NCI-H460 (cell line): ENCODE measurements around the gene KMT2C. TPM values are rescaled to one million over a fixed set of nuclear protein-coding genes. Genes with fewer than 3 reads are reported as not detected.
"Not testable (repeated sequence)": the region's sequence is repeated elsewhere in the genome, so short reads cannot be mapped to it uniquely, and the experiment has no call there.

Source experiments
- DNase-seq: peaks from one replicate; pipeline ENCODE4 v3.0.0-alpha.2; 2016; ENCODE audit warnings: low read depth; ENCODE audit errors: extremely low read depth
- total RNA-seq: library from RNA; depleted of rRNA; stranded (reverse); fragments of >200 nt; shearing (Covaris generic); gene quantifications from 2 replicates; pipeline ENCODE4 v1.2.3, GENCODE V29; 2014

KMT2C gene
- total RNA-seq, 1 experiment from 2014 or later = 18.6 TPM

DNA sequence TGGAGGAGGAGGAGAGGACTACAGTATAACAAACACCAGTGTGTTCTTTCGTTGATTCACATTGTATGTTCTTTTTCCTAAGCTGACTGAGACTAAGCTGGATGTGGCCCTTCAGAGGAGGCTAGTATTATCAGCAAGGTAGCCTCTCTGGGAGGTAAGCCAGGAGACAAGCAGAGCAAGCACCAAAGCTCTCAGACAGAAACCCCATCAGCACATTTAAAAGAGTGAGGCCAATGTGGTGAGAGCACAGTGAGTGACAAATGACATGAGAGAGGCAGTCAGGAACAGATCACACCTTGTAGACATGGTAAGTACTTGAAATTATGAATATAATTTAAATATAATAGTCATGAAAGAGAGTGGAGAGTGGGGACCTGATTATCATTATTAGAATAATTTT, 107.6 kb downstream of the KMT2C start:
- DNase-seq = no peak

DNA sequence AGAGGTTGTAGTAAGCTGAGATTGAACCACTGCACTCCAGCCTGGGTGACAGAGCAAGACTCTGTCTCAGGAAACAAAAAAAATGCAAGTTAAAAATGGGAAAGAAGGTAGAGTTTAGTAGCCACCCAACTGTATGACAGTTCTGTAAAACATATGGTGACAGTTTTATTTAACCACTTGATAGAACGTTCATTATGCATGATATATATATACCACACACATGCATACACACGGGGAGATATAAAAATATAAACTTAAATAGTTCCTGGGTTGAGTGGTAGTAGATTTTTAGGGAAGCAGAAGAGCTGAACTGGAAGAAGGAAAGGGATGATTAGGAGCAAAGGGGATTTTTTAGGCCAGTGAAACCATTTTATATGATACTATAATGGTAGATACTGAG, 120.0 kb downstream of the KMT2C start:
- DNase-seq = no peak

DNA sequence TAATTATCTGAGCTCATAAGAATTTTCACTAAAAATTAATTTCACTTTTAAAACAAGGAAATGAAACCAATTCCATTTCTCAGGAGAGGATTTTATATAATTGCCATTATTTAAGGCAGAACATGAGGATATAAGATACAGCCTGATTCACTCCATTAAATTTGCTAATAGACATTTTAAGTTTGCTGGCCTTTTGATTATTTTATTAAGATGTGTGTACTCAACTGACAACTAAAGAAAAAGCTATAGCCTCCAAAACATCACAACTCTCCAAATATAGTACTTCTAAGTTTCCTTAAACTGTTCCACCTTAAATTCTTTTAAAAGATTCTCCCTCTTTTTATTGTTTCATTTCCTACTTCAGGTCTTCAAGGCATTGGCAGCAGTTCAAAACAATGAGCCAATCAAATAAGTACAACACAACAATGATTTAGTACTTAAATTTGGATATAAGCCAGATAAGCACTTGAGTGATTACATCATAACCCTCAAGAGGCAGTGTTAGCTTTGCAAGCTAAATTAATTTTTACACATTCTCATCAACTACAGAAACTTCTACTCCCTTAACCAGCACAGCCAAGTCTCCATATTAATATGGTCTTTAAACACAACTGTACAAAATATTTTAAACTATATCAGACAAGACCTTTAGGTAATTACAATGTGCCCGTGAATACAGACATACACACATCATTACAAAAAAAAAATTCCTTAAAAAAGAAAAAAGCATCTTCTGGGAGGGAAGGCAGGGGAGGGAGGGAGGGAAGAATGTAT, 121.8 kb downstream of the KMT2C start:
- DNase-seq = peak; percentile 32

DNA sequence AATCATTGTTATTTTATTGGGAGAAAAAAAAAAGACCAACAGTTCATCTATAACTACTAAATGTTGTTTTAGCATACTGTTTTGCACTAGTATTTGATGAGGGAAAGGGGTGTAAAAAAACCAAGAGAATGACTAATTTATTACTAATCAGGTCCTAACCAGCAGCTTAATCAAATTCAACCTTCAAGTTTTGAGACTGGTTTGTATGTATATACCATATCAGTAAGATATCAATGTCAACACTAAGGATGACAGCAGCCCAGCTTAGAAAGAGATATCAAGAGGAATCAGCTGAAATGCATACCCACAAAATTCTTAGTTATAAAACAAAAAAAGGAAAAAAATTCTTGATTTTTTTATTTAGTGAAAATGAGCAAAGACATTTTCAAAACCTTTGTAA, 122.6 kb downstream of the KMT2C start:
- DNase-seq = no peak

DNA sequence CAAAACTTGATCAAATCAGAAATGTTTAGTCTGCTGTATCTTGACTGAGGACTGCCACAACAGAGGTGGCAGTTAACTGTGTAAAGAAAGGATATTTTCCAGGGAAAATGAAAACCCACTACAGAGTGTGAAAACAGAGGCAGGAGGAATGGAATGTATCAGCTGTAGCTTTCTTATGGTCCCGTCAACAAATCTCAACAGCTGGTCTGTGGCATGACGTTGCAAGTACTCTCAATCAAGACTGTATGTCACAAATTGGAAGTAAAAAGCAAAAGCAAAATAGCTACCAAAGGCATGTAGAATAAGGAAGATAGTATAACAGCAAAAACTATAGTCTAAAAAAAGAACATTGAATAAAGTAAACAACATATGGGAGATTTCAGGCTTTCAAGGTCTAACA, 123.5 kb downstream of the KMT2C start:
- no peak for DNase-seq

DNA sequence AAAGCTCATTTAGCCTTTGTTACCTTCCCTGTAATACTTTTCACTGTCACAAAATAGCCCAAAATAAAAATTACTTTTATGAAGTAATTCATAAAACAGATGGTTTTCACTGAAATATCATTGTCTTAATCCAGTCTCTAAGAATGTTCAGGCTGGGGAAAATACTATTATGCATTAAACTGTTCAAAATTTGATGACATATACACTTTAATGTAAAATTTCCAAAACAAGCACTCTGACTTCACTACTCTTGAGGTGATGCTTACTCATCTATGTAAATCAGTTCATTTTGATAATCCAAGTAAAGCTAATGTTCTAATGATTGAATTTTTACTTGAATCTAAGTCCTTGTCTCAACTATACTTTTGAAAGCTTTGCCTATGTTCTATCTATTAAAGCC, 127.9 kb downstream of the KMT2C start:
- no peak for DNase-seq

DNA sequence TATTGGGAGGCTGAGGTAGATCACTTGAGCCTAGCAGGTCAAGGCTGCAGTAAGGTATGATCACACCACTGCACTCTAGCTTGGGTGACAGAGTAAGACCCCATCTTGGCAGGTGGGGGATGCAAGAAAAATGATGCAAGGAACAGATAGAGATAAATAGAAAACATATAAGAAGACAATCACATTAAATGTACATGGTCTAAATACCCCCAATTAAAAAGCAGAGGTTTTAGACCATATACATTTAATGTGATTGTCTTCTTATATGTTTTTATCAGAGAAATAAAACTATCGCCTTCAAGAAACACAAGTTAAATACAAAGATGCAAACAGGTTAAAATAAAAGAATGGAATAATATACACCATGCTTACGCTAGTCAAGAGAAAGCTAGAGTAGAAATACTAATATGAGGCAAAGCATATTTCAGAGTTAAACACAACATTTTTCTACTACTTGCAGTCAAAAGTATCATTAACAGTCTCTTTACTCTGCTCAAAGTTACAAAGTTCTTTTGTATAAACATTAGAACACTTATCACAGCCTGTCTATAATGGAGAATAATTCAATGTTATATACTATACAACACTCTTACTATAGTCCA, 136.2 kb downstream of the KMT2C start:
- DNase-seq = not testable (repeated sequence)

DNA sequence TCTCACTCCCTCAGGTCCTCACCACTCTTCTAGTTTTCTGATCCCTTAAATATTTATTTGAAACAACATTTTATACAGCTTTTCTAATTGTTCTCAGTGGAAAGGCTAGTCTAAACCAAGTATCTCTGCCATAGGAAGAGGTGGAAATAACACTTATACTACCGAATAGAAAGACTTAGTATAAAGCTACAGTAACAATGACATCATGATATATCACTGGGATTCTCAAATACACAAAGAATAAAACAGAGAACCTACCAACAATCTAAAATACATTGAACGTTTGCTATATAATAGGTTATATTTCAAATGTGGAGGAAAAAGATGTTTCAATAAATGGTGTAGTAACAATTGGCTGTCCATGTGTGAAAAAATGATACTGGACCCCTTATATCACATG, 142.9 kb downstream of the KMT2C start:
- no peak for DNase-seq

DNA sequence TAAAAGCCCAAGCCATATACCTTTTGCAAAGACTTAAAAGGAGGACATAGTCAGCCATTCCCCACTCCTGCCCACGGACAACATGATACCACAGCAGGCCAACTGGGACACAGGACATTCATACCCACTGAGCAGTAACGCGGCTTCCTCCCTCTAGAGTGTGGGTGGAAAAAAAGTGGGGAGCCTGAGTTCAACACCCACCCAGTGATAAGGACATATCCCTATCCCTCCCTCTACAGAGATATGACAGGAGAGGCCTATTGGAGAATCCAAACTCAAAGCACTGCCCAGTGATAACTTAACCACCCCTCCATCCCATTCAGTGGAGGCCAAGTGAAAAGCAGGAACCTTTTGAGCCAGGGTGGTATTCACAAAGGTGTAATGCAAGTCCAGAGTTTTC, 148.8 kb downstream of the KMT2C start:
- DNase-seq = not testable (repeated sequence)

DNA sequence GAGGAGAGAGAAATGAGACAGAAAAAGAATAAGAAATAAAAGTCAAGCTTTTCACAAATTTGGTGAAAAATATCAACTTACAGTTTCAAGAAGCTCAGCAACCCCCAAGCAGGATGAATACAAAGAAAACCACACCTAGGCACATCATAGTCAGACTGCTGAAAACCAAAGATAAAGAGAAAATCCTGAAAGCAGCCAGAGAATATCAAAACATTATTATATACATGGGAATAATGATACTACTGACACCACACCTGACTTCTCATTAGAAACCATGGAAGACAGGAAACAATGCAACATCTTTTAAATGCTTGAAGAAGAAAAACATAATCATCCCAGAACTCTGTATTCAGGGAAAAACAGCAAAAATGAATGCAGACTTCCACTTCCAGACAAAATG, 149.6 kb downstream of the KMT2C start:
- not testable (repeated sequence) for DNase-seq

DNA sequence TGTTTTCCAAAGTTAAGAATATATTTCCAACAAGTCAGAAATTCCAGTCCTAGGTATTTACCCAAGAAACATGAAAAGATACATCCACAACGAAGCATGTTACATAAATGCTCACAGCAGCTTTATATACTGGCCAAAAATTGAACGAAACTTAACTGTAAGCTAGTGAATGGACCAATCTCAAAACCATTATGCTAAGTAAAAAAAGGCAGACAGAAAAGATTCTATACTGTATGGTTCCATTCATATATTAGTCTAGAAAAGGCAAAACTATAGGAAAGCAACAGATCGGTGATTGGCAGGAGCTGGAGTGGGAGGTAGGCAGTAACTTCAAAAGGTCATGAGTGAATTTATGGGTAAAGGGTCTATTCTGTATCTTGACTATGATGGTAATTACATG, 150.8 kb downstream of the KMT2C start:
- not testable (repeated sequence) for DNase-seq

DNA sequence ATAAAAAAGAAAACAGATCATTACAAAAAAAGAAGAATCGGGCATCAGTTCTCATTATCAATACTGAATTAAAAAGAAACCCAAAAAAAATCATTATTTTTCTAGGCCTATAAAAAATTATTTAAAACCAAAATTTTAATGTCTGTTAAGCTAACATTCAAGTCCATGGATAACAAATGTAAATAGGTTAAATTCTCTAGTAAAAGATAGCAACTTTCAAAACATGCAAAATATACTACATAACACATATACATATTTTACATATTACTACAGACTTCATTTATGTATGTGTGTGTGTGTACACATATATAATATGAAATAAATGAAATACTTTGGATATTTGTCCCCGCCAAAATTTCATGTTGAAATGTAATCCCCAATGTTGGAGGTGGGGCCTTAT, 158.1 kb downstream of the KMT2C start:
- not testable (repeated sequence) for DNase-seq

DNA sequence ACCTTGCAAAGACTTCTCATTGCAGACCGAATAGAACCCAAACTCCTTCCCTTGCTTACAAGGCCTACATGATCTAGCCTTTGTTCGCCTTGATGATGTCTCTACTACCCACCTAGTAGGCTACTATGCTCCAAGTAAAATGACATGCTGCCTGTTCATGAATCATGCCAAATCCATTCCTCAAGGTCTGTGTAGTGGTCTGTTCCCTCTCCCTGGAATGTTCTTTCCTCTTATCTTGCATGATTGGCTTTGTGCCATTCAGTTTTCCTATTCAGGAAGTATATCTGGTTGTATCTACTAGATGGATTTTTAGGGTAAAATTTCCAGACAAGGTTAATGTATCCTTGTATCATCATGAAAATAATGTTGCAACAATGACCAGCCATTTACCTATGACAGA, 165.4 kb downstream of the KMT2C start:
- not testable (repeated sequence) for DNase-seq

DNA sequence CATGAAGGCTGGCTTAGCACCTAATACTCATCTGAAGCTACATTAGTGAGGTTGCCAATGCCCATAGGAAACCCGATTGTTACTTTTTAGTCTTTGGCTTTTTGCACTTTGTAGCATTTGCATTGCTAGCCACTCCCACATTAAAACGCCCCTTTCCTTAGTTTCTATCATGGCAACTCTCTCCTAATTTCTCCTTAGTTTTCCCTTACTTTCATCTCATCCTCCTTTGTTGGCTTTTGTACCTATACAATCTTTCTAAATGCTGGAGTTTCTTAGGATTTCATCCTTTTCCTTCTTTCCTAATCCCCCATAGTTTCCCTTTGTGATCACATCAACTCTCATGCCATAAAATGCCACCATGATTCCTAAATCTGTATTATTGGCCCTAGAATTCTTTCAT, 168.9 kb downstream of the KMT2C start:
- DNase-seq = not testable (repeated sequence)

DNA sequence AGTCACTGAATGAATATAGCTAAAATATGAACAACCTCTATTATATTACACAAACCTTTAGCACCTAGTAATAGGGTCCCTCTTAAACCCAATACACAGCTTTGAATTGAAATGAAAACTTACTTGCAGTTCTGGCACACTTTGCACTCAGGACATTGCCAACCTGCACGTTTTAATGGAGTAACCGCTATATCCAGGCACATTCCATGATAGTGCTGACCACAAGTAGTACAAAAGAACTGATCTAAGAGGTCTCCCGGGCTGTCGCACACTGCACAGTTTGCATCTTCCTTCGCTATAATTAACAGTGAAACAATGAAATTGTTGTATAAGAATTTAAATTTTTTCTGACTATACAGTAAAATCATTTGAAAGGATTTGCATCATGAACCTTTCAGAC, 170.9 kb downstream of the KMT2C start:
- not testable (repeated sequence) for DNase-seq

DNA sequence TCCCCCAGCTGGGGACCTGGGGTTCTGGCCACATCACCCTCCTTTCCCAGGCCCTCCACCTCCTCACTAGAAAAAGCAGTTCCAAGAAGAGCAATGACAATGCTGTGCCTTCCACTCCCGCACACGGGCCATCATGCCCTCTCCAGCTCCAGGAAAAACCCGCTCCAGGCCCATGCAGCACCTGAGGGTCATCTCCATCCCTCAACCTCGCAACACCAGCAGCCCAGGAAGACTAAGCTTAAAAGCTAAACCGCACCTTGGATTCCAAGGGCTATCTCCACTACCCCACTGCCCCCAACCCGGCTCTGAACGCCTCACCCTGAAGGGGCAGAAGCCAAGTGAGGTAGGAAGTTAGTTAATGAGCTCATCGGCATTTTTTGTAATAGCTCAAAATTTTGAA, 173.7 kb downstream of the KMT2C start:
- DNase-seq = not testable (repeated sequence)

DNA sequence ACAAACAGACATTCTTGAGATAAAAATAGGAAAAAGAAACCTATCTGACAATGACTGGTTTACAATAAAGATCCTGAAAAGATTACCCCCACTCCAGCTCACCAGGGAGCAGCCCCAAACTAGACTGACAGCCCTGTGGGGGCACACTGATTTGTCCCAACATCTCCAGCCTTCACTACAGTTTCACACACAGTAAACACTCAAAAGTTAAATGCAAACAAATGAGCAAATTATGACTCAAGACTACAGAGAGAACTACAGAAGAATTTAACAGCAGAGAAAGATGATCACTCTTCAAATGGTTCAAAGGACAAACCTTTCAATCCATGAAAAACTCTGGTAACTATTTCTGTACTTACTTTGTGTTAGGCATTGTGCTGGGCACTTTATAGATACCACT, 176.2 kb downstream of the KMT2C start:
- not testable (repeated sequence) for DNase-seq

DNA sequence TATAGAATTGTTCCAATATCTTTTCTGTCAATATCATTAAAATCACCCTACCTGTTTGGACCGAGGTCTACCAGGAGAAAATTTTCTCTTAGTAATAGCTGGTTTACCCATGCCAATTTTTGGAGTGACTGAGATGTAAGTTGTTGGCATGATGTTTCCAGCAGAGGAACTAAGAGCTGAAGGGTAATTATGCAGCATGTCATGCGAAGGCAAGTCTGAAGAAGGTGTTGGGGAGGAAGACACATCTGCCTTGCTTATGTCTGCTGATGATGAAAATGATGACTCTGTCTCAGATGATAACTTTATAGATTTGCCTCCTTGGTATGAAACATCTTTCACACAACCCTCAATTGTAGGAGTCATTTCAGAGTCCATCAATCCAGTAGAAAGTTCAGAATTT, 188.0 kb downstream of the KMT2C start:
- not testable (repeated sequence) for DNase-seq

DNA sequence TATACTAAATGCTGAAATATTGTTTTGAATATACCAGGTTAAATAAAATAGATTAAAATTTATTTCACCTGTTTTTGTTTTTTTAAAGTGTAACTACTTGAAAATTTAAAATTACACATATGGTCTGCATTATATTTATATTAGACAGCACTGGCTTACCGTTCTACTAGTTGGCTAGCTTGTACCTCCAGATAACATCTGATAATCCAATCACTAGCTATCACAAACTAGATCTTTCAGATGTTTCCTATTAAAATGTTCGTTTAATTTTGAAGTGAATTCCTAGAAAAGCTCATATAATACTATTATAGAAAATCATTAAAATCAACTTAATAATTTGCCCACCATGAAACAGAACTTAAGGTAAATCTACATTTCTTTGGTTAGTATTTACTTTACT, 190.4 kb downstream of the KMT2C start:
- DNase-seq = not testable (repeated sequence)

DNA sequence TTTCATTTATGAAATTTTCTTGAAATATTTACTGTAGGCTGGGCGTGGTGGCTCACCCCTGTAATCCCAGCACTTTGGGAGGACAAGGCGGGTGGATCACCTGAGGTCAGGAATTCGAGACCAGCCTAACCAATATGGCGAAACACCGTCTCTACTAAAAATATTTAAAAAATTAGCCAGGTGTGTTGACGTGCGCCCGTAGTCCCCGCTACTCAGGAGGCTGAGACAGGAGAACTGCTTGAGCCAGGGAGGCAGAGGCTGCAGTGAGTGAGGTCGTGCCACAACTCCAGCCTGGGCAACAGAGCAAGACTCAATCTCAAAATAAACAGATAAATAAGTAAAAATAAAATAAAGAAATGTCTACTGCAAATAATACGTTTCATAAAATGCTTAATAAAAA, 192.3 kb downstream of the KMT2C start:
- DNase-seq = not testable (repeated sequence)

DNA sequence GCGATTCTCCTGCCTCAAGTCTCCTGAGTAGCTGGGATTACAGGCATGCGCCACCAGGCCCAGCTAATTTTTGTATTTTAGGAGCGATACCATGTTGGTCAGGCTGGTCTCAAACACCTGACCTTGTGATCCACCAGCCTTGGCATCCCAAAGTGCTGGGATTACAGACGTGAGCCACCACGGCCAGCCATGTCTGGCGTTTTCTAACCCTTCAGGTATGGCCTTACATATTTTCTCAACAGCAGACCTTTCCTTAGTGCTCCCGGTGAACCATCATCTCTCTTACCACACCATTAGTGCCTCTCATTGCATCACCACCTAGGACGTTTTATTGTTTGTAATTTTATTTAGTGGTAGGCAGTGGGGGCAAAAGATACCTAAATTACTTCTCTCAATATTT, 194.5 kb downstream of the KMT2C start:
- not testable (repeated sequence) for DNase-seq

DNA sequence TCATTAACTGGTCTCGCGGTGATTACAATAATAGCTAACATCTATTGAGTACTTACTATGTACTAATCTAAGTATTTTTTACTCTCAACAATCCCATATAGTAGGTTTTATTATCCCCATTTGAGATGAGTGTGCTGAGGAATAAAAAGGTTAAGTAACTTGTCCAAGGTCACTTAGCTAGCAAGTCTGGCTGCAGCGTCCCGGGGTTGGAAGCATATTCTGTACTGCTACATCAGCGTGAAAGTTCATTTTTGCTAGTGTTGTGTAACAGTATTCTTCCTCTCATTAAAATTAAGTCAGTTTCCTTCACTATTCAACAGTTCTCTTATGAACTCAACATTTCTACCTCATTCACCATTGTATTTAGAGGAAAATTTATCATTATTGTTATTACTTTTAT, 199.5 kb downstream of the KMT2C start:
- not testable (repeated sequence) for DNase-seq
